Measurements from ENCODE around the gene ST3GAL6.
A peak's percentile ranks its signal among the peaks of the same experiment; 100 is the strongest.
"Not testable (repeated sequence)": the region's sequence is repeated elsewhere in the genome, so short reads cannot be mapped to it uniquely, and the experiment has no call there.

ST3GAL6 gene

DNA sequence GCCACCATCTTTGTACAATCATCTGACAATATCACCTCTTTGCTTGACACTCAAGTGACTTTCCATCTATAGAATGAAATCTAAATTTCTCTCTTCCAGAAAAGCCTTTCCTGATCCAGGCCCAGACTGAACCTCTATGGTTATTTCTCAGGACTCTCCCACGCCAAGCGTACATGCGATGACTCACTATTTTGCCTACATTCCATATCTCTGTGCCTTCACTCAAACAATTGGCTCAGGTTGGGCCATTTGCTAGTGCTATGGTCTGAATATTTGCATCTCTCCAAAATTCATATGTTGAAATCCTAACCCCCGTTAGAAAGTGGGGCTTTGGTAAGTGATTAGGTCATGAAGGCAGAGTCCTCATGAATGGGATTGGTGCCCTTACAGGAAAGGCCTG, 43.9 kb downstream of the ST3GAL6 start:
- no peak for DNase-seq

DNA sequence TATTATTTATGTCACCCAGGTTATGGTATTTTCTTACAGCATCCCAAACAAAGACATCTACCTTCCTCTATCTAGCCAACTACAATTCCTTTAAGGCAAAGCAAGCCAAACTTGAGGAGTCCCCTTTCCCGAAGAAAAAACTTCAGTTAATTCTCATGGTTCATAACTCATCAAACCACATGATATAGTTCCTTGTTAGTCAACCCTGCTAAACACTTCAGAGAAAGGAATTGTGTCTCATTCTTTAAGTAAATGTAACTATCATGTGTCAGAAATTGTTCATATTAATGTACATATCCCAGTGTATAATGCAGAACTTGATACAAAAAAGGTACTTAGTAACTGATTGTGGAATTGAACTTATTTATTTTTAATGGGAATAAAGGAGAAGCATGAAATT, 44.4 kb downstream of the ST3GAL6 start:
- no peak for DNase-seq

DNA sequence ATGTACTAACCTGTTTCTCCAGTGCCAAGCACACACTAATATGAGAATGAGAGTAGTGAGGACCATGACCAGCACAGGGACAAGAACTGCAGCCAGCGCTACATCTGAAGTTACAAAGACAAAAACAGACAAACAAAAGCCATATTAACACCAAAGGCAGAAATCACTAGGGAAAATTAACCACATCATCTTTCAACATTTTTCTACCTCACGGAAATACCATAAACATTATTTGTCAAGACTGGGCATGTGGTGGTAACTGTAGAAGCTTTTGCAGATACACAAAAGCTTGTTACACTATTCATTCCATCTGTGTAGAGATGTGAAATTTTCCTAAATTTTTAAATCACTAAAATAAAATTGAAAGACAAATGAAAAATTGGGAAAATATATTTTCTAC, 44.9 kb downstream of the ST3GAL6 start:
- no peak for DNase-seq

DNA sequence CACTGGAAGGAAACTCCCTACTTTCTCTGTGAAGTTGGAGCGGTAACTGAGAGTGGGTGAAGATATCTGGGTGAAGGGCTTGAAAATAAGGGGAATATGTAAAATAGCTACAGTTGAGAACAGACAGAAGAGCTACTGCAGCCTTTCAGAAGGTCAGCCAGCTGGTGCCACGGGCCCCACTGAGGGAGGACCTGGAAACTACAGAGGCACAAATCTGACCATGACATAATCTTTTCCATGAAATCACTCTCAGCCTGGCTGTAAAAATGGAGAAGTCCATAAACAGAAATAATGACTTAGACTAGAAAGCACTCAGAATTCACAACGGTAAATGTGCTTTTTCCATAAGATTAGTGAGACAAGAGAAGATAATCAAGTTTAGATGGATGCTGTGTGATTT, 46.4 kb downstream of the ST3GAL6 start:
- no peak for DNase-seq

DNA sequence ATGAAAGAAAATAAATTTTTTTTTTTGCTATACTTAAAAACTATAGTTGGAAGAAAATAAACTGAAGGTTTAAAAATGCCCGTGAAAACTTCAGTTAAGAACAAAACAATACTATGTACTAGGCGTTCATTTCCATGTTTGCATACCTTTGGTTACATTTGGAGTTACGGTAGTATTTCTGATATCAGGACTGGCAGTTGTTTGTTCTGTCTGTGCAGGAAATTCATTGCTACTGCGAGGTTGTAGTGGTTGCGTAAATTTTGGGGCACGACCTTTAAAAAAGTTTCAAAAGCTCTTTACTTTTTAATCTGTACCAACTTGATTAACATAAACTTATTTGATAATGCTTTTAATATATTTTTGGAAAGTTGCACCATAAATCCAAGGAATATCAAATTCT, 47.9 kb downstream of the ST3GAL6 start:
- DNase-seq = no peak

DNA sequence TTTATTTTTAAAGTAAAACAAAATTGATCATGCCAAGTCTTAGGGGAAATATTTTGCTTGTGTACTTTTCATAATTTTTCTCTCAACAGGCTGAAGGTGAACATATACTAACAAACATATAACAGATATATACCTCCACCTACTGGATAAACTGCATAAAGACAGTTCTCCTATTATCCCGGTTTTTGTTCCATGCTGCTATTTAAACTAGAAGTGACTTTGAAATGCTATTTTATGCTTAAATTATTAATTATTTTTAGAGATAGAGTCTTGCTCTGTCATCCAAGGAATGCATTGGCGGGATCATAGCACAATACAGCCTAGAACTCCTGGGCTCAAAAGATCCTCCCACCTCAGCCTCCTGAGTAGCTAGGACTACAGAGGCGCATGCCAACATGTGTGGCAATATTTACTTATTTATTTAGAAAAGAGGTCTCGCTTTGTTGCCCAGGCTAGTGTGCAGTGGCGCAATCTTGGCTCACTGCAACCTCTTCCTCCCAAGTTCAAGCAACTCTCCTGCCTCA, 49.8 kb downstream of the ST3GAL6 start:
- DNase-seq = peak; percentile 39

DNA sequence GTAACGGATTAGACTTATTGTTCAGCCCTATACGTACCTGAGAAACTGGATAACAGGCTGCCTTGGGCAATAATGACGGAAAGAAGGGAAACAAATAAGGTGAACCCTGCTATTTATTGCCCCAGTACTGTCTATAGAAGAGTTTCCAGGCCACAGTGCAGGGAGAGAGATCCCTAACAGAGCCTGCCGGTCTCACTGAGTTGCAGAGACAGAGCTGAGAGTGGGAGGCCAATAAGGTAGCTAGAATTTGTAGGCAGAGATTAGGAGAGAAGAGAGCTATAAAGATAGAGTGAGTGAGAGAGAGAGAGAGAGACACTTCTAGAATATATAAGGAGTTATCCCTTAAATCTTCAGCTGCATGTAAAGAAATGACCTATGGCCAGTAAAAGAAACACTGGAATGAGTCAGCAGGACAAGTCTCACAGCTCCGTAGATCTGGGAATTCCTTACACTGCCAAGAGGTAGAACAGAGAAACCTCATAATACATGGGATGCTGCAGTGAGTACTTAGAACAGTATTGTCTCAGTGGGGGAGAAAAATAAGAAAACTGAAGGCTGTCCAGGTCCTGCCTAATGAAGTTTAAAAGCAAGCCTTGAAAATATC, 51.8 kb downstream of the ST3GAL6 start:
- peak; percentile 76 for DNase-seq

DNA sequence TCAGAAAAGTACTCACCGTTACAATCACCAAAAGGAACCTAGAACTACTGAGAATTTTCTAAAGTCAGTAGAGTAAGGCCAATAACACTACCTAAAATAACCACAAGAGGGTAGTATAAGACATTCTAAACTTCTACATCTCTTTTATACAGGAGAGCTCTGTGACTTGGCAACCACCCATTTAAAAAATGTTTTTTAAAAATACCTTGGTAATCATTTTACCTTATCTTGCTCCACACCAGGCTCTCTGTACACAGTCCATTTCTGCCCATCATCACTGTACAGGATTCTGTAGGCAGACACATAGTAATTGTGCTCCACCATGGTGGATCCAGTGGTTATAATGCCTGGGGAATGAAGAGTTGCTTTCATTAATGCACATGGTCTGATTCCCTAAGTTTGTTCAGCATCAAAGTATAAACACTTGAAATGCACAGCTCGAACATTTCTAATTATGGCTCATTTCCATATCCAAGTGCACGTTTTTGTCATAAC, 54.5 kb downstream of the ST3GAL6 start:
- DNase-seq = peak; percentile 54

DNA sequence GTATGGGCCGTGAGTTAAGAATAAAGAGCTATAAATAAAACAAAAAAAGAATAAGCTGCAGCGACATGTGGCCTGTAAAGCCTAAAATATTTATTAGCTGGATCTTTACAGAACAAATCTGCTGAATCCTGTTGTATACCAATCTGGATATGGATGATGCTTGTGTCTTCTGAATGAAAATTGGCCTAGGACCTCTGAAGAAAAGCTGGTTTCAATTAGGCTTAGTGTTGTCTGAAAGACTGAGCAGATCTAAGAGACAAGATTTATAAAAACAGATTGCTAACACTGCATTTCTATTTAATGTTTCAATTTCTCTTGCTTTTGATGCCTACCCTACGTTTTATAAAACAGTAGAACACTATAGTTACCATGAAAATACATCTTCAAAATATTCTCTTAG, 57.9 kb downstream of the ST3GAL6 start:
- no peak for DNase-seq

DNA sequence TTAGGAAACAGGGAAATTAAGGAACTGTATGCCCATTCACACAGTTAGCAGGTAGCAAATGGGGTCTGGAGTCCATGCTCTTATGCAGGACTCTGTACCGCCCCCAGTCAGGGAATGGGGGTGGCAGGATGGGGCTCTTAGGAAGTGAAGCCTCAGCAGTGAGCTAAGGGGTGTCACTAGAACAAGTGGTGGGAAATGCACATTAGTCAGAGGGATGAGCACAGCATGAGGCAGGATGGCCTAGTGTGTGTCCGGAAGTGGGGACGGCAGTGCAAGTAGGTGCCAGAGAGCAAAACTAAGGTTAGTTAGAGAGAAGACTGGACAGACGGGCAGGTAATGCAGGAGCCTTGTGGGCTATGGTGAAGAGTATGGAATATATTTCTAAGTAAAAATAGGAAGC, 60.7 kb downstream of the ST3GAL6 start:
- DNase-seq = peak; percentile 19

DNA sequence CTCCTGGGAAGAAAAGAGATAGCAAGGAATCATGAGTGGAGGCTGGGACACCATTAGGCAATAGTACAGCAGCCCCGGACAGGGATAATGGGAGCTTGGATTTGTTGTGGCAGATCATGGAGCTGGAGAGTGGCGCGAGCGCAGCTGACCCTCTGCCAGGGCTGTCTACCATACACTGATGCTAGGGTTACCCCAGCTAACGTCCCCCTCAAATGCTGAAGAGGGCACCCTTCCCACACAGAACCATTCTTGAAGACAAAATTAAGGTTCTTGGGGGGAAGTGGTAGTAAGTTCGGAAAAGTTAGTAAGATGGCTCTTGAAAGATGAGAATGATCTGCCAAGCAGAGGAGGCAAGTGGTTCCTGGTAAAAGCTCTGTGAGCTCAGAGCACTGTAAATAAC, 61.1 kb downstream of the ST3GAL6 start:
- peak; percentile 10 for DNase-seq

DNA sequence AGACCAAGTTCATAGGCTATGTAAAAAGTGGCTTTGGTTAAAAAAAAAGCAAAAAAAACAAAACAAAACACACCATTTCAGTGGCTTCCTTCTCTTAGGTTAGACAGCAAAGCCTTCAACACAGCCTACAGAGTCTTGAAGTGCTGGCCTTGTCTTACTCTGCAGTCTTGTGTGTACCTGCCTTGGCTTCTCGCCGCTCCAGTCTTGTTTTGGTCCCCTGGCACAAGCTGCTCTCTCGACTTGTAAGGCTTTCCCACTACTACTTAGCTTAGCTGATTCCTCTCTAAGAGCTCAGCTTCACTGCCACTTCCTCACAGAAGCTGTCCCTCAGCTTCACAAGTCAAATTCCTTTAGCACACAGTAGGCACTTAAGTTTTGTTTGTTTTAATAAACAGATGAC, 63.0 kb downstream of the ST3GAL6 start:
- DNase-seq = no peak

DNA sequence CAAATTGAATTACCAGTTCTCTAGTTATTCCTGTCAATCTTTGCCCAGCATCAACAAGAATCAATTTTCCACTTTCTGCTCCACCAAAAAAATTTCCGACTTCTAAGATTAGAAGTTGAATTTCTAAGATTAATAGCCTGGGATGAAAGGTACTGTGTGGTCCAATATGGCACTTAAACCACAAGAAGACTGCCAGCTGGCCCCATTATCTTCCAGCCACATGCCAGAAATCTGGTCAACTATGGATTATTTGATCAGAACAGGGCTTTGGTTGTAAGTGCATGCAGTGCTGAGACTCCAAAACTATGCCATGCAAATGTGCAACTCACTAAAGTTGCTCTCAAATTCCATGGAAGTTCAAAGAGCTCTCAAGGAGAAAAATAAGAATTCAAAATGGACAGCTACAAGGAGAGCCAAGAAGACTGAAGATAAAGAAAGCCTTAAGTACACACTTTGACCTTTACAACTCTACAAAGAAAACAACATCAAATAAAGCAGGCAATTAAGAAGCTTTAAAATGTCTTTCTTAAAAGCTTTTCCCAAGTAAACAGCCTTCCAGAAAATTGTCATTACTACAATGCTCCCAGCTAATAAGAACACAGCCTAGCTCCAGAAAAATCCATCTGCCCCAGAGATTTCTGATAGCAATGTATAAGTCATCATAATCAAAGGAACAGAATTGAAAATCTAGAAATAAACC, 64.2 kb downstream of the ST3GAL6 start:
- no peak for DNase-seq

DNA sequence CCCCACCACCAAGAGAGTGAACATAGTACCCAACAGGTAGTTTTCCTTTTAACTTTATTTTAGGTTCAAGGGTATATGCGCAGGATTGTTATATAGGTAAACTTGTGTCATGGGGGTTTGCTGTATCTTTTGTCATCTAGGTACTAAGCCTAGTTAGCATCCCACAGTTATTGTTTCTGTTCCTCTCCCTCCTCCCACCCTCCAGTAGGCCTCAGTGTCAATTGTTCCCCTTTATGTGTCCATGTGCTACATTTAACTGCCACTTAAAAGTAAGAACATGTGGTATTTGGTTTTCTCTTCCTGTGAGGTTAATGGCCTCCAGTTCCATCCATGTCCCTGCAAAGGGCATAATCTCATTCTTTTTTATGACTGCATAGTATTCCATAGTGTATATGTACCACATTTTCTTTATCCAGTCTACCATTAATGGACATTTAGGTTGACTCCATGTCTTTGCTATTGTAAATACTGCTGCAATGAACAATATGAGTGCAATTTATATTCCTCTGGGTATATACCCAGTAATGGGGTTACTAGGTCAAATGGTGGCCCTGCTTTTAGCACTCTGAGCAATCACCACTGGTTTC, 66.2 kb downstream of the ST3GAL6 start:
- DNase-seq = no peak

DNA sequence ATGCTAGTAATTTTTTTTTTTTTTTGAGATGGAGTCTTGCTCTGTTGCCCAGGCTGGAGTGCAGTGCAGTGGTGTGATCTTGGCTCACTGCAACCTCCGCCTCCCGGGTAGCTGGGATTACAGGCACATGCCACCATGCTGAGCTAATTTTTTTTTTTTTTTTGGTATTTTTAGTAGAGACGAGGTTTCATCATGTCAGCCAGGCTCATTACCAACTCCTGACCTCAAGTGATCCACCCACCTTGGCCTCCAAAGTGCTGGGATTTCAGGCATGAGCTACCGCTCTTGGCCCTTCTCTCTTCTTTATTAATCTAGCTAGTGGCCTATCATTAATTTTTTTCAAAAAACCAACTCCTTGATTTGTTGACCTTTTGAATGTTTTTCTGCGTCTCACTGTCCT, 67.9 kb downstream of the ST3GAL6 start:
- not testable (repeated sequence) for DNase-seq

DNA sequence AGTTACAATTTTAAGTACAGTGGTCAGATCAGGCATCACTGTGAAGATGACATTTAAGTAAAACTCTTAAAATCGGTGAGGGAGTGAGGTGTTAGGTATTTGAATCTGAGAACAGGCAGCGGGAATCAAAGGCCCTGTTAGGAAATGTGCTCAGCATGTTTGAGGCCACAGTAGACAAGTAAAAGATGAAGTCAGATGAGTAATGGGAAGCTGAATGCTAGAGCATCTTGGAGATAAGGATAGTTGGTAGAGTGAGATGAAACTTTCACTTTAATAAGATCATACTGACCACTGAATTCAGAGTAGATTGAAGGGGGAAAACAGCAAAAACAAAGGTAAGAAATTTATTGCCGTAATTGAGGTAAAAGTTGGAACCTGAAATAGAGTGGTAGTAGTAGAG, 76.7 kb downstream of the ST3GAL6 start:
- DNase-seq = peak; percentile 14

DNA sequence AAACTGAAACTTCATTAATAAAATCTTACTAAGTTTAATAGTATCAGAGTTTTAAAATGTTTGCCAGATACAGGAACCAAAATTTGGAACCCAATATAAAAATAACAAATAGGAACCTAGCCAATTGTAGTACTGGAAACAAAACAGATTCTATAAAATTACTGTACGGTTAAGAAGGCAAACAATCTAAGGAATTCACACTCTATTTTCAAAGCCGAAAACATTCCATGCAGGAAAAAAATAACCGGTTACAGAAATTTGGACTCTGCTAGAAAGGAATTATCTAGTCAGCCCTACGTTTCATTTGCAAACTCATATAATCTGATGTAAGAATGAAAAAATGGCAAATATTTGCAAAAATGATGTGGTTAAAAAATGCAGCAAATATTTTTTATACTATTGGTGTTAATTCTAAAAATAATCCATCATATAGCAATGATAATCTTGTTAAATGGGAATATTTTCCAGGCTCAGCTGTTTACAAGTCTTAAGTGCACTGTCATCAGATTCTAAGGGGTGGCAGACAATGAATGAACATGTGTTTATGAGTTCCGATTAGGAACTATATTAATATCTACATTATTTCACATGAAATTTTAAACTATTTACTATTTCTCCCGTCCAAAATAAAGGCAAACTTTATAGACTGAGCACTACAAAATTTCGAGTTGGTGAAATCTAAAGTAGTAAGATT, 80.3 kb downstream of the ST3GAL6 start:
- peak; percentile 43 for DNase-seq
